ENCODE data around the gene CD82.

The CD82 gene

GRCh38 chr11:44620328-44620725 lies 54.9 kb downstream of the CD82 start:
- DNase-seq = no peak

GRCh38 chr11:44621140-44621681 lies 55.7 kb downstream of the CD82 start:
- peak; percentile 56 for DNase-seq

GRCh38 chr11:44621784-44622183 lies 56.3 kb downstream of the CD82 start:
- DNase-seq = no peak

GRCh38 chr11:44622190-44622650 lies 56.8 kb downstream of the CD82 start:
- DNase-seq = no peak

GRCh38 chr11:44622721-44623258 lies 57.3 kb downstream of the CD82 start:
- DNase-seq = no peak

- no peak for DNase-seq
Measured at GRCh38 chr11:44623341-44623730, 57.9 kb downstream of the CD82 start.

GRCh38 chr11:44623731-44624491 lies 58.4 kb downstream of the CD82 start:
- DNase-seq = peak; percentile 42

- no peak for DNase-seq
Measured at GRCh38 chr11:44624761-44625221, 59.3 kb downstream of the CD82 start.

- DNase-seq = no peak
Measured at GRCh38 chr11:44625759-44626523, 60.5 kb downstream of the CD82 start.

- DNase-seq = no peak
Measured at GRCh38 chr11:44626645-44627044, 61.2 kb downstream of the CD82 start.

- peak; percentile 39 for DNase-seq
Measured at GRCh38 chr11:44627165-44627789, 61.8 kb downstream of the CD82 start.

- DNase-seq = peak; percentile 75
Measured at GRCh38 chr11:44627911-44628729, 62.7 kb downstream of the CD82 start.

- DNase-seq = no peak
Measured at GRCh38 chr11:44628730-44629700, 63.6 kb downstream of the CD82 start.

- no peak for DNase-seq
Measured at GRCh38 chr11:44629732-44630345, 64.4 kb downstream of the CD82 start.

- DNase-seq = no peak
Measured at GRCh38 chr11:44630511-44631210, 65.2 kb downstream of the CD82 start.

GRCh38 chr11:44631831-44632230 lies 66.4 kb downstream of the CD82 start:
- DNase-seq = no peak

- DNase-seq = no peak
Measured at GRCh38 chr11:44632466-44633123, 67.1 kb downstream of the CD82 start.

- no peak for DNase-seq
Measured at GRCh38 chr11:44633641-44634040, 68.2 kb downstream of the CD82 start.

All from NCI-H2029 (cell line).